A673 (cell line): ENCODE measurements around the gene C5orf52.

Experiments used
- CTCF ChIP-seq: fragments of 300-800, 200-600 bp; sonication (generic); conservative IDR thresholded peaks from 2 replicates; pipeline ENCODE4 v1.5.1; 2017; ENCODE audit warnings: low read depth, mild to moderate bottlenecking, antibody characterized with exemption, low read length, moderate library complexity, mixed read lengths
- EZH2 ChIP-seq: fragments of 200-600 bp; sonication (generic); IDR thresholded peaks from 2 replicates; pipeline ENCODE4 v1.6.1; 2017; ENCODE audit warnings: borderline replicate concordance, low read depth, mild to moderate bottlenecking, mixed read lengths, antibody characterized with exemption, low read length; ENCODE audit not compliant: poor library complexity, severe bottlenecking

GRCh38 chr5:157657516-157657915 lies 13.8 kb upstream of the C5orf52 start:
- no peak for TF ChIP-seq EZH2
- TF ChIP-seq CTCF: no peak
